Pancreas (tissue), 10 donors: Measurements from ENCODE around the gene SAMMSON. TPM values are rescaled to one million over a fixed set of nuclear protein-coding genes. Genes with fewer than 3 reads are reported as not detected.

Experiments used
- ATAC-seq, 4 donors: fragments of 200-7000 bp; cut with Tn5 transposase; one replicate each; pipeline versions ENCODE4 v1.8.0 to v1.9.1; 2020; ENCODE audit warnings: mild to moderate bottlenecking in 4 of 4, moderate library complexity in 4 of 4
- DNase-seq, 6 donors: peaks; one replicate each; pipeline ENCODE4 v3.0.0-alpha.2; 2020
- FAIRE-seq: peaks from 2 replicates; lab custom pipeline; 2012; peaks lifted over from hg19 to GRCh38; lab: Jason Lieb, UNC
- H3K27ac ChIP-seq, 4 donors: fragments of 200-600 bp; sonication (generic); 1 replicate in 3 of 4; 2 replicates in 1 of 4; pipeline versions ENCODE4 v1.5.0 to v1.8.0; 2020
- H3K27me3 ChIP-seq, 4 donors: fragments of 200-600 bp; one replicate each; pipeline ENCODE4 v1.8.0; 2021
- H3K36me3 ChIP-seq, 3 donors: fragments of 200-600 bp; sonication (generic) in 1 of 3; one replicate each; pipeline versions ENCODE4 v1.5.0 to v1.8.0; 2020 to 2021
- H3K4me1 ChIP-seq, 3 donors: fragments of 200-600 bp; one replicate each; pipeline ENCODE4 v1.8.0; 2021
- H3K4me3 ChIP-seq, 4 donors: fragments of 200-600 bp; sonication (generic) in 2 of 4; one replicate each; pipeline versions ENCODE4 v1.5.0 to v1.8.0; 2020 to 2021
- H3K9me3 ChIP-seq, 4 donors: fragments of 200-600 bp; one replicate each; pipeline ENCODE4 v1.8.0; 2021
- WGBS, 2 donors: extraction: QIAGEN DNeasy Blood & Tissue Kit; methylation state at CpG; one replicate each; pipeline ENCODE4 v1.1.7; 2013; 5-methylcytosine and 5-hydroxymethylcytosine counted together
- intact Hi-C, 3 donors: fragments of 100-400 bp; cut with DNase I; formaldehyde crosslinking; loops; one replicate each; pipeline versions ENCODE4 v1.11.1 to v1.14.2; 2022
- polyA plus RNA-seq, 2 donors: library from polyadenylated mRNA; stranded (reverse); fragments of 200-250 nt; gene quantifications; one replicate each; pipeline ENCODE4 v1.2.3, GENCODE V29; 2013
- total RNA-seq, 6 donors: library from RNA; stranded (reverse); fragmentation: NEBNext Ultra II Directional in 4 of 6; extraction: Animal tissue kit (Norgen Biotek cat#: 25700) in 4 of 6; gene quantifications; one replicate each; pipeline versions ENCODE4 v1.2.1 to v1.2.4, GENCODE V29; 2021 to 2023
- TF ChIP-seq, protein P1 (sequence below), 4 donors: fragments of 200-600 bp; sonication (generic) in 3 of 4; IDR thresholded peaks; one replicate each; pipeline versions ENCODE4 v1.5.0 to v1.8.0; 2021; ENCODE audit warnings: antibody characterized with exemption in 4 of 4
- donor health status: healthy with polysubstance abuse.
- donor health status: DM: no; HTN: no; CAD: no; lungs with moderate emphysema.
- donor health status: DM: no; HTN: no; CAD: no.
- donor health status: control.
- donor health status: control.
- donor health status: Bipolar disorder and iron deficiency.
- donor health status: DM: yes; HTN: yes; CAD: no.
- donor health status: DM: no; HTN: no; CAD: no.
- donor health status: DM: no; HTN: no; CAD: no.
- donor health status: DM: yes; HTN: yes; CAD: no.

The SAMMSON gene
- total and polyA plus RNA-seq, 8 donors: 0.14 TPM; not detected in 7

DNA sequence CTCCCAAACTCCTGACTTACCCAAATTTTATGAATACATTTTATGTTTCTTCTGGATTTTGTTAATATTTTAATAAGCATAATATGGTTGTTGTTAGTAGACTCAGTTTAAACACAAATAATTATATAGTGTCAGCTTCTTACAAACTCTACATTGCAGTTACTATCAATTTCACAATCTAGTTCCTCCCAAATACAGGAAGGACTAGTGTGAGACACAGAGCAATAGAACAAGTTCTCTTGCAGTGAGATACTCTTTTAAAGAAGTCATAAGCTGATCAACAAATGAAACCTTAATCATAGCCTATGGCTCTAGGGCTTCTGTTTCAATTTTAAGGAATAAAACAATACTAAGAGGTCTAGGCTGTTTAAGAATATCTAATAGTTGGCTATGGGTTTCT is 86.1 kb downstream of the SAMMSON start:
- no peak for ATAC-seq
- Histone ChIP-seq H3K4me1 (no peaks in the 10 kb centered on the region), H3K4me3 (no peak overlapping the region), H3K27ac (no peak overlapping the region), H3K9me3 (no peaks in the 10 kb centered on the region), H3K27me3 (no peaks in the 10 kb centered on the region), H3K36me3 (no peaks in the 10 kb centered on the region)
- TF ChIP-seq, protein P1, sequence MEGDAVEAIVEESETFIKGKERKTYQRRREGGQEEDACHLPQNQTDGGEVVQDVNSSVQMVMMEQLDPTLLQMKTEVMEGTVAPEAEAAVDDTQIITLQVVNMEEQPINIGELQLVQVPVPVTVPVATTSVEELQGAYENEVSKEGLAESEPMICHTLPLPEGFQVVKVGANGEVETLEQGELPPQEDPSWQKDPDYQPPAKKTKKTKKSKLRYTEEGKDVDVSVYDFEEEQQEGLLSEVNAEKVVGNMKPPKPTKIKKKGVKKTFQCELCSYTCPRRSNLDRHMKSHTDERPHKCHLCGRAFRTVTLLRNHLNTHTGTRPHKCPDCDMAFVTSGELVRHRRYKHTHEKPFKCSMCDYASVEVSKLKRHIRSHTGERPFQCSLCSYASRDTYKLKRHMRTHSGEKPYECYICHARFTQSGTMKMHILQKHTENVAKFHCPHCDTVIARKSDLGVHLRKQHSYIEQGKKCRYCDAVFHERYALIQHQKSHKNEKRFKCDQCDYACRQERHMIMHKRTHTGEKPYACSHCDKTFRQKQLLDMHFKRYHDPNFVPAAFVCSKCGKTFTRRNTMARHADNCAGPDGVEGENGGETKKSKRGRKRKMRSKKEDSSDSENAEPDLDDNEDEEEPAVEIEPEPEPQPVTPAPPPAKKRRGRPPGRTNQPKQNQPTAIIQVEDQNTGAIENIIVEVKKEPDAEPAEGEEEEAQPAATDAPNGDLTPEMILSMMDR (IDR thresholded peaks at IDR 0.05): no peak
- intact Hi-C loops: no loop called here
- DNase-seq: no peak
- no peak for FAIRE-seq

GRCh38 chr3:70086336-70086735 is 86.8 kb downstream of the SAMMSON start:
- no peak overlapping the region for H3K27ac ChIP-seq
- no peak for ATAC-seq

GRCh38 chr3:70090322-70090913 is 90.9 kb downstream of the SAMMSON start:
- peak in 3 of 4 donors; percentile 75 to 83 (median 80) for ATAC-seq
- intact Hi-C loops: loop anchor here in 1 of 3 donors (10.0 kb wide), 1 partner anchor 274 kb away; no protein-coding TSS in a partner anchor
- DNase-seq: no peak
- Histone ChIP-seq H3K27ac (no peak overlapping the region), H3K9me3 (no peaks in the 10 kb centered on the region), H3K4me1 (no peaks in the 10 kb centered on the region), H3K4me3 (no peak overlapping the region), H3K27me3 (no peaks in the 10 kb centered on the region), H3K36me3 (no peaks in the 10 kb centered on the region)
- FAIRE-seq: peak; percentile 70
- TF ChIP-seq, protein P1 (IDR thresholded peaks at IDR 0.05): peak; percentile 36 to 81 (median 68)
- WGBS, 2 donors: 5 to 6% methylated on average over 3 of the region's 3 CpGs

More at GRCh38 chr3:70086336-70086735, 86.8 kb downstream of the SAMMSON start:
- WGBS, 2 donors: 69 to 85% methylated on average over 2 of the region's 2 CpGs
- H3K4me1 ChIP-seq: no peaks in the 10 kb centered on the region
- DNase-seq (no peak), FAIRE-seq (no peak)
- TF ChIP-seq, protein P1 (IDR thresholded peaks at IDR 0.05): no peak
- no peaks in the 10 kb centered on the region for H3K27me3 ChIP-seq
- no peak overlapping the region for H3K4me3 ChIP-seq
- no peaks in the 10 kb centered on the region for H3K36me3 ChIP-seq
- no peaks in the 10 kb centered on the region for H3K9me3 ChIP-seq
- intact Hi-C loops: no loop called here

GRCh38 chr3:70094197-70094596 is 94.7 kb downstream of the SAMMSON start:
- ATAC-seq (no peak), DNase-seq (no peak), FAIRE-seq (no peak)
- TF ChIP-seq, protein P1 (IDR thresholded peaks at IDR 0.05): no peak
- intact Hi-C loops: loop anchor here in 1 of 3 donors (10.0 kb wide), 1 partner anchor 271 kb away; no protein-coding TSS in a partner anchor
- Histone ChIP-seq H3K4me1 (no peaks in the 10 kb centered on the region), H3K36me3 (no peaks in the 10 kb centered on the region), H3K4me3 (no peak overlapping the region), H3K27ac (no peak overlapping the region), H3K9me3 (no peaks in the 10 kb centered on the region), H3K27me3 (no peaks in the 10 kb centered on the region)
- whole genome bisulfite sequencing, 2 donors: 80 to 85% methylated on average over 3 of the region's 3 CpGs

DNA sequence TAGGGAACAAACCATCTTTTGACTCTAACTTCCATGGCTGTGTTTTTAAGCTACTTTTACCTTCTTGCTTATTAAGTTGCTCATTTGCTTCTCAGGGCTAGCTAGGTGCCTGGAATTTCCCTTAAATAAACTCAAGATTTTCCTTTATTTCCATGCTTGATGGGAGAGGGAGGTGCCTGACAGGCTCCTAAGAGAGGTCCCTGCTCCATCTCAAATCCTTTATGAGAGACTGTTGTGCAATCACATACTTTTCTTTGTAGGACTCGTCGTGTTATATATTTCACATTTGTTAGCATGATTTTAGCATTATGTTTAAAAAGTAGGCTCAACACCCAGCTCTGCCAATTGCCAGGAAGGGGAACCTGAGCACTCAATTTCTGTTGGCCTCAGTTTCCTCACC is 95.7 kb downstream of the SAMMSON start:
- TF ChIP-seq, protein P1 (IDR thresholded peaks at IDR 0.05): no peak
- Histone ChIP-seq H3K27ac (no peak overlapping the region), H3K9me3 (no peaks in the 10 kb centered on the region), H3K36me3 (no peaks in the 10 kb centered on the region), H3K27me3 (no peaks in the 10 kb centered on the region), H3K4me1 (no peaks in the 10 kb centered on the region), H3K4me3 (no peak overlapping the region)
- FAIRE-seq (no peak), DNase-seq (no peak), ATAC-seq (no peak)
- intact Hi-C loops: loop anchor here in 1 of 3 donors (10.0 kb wide), 1 partner anchor 270 kb away; no protein-coding TSS in a partner anchor
- WGBS, 2 donors: 72 to 90% methylated on average over 2 of the region's 2 CpGs
